ENCODE measurements around the gene MAD1L1. TPM values are rescaled to one million over a fixed set of nuclear protein-coding genes. Genes with fewer than 3 reads are reported as not detected.

Gene MAD1L1
- total RNA-seq, 1 donor from 2014 or later, result 112 TPM

DNA sequence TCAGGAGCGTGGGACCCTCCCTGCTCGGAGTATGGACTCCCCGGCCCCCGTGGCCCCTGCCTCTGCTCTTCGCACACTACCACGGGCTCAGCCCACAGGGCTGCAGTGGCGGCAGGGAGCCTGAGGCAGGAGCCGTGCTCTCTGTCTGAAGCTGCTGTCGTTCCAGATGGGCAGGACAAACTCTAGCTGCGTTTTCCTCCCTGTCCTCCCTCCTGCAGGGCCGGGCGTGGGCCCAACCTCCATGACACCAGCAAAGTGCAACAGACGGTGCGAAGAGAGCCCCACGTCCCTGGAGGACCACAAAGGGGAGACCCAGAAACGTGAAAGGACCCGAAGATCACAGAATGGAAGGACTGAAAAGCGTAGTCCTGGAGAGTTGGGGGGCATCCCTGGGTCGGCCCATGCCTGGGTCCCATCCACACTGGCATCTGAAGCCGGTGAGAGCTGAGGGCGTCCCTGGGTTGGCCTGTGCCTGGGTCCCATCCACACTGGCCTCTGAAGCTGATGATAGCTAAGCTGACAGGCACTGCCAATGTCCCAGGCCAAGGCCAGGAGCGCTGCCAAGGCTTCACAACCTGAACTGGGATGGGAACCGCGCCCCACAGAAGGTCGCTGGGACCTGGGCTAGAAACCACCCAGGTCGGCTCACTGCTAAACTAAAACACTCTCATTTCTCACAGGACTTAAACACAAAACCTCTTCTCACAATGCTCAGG, 267.0 kb downstream of the MAD1L1 start:
- intact Hi-C loops (cut with micrococcal nuclease), result no loop called here

GRCh38 chr7:1964913-1965578, 267.7 kb downstream of the MAD1L1 start:
- intact Hi-C loops (cut with micrococcal nuclease), result no loop called here

- intact Hi-C loops (cut with micrococcal nuclease), result no loop called here
These were observed 268.4 kb downstream of the MAD1L1 start for GRCh38 chr7:1964211-1964912.

DNA sequence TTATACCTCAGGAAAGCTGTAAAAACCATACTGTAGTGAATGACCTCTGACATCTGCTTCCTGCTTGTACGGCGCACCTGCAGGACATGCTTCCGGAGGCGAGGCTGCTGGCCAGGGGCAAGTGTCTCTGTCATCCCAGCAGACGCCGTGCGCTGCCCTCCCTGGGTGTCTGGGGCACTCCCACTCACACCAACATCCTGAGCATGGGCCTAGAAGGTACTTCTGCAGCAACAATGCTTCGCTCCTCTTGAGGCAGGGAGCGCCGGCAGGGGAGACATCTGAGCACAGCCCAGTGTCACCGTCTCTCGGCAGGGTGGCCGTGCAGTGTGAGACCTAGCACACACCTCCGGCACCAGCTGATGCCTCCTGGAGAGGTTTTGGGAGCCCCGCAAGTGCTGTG, 269.2 kb downstream of the MAD1L1 start:
- intact Hi-C loops (cut with micrococcal nuclease), result no loop called here

DNA sequence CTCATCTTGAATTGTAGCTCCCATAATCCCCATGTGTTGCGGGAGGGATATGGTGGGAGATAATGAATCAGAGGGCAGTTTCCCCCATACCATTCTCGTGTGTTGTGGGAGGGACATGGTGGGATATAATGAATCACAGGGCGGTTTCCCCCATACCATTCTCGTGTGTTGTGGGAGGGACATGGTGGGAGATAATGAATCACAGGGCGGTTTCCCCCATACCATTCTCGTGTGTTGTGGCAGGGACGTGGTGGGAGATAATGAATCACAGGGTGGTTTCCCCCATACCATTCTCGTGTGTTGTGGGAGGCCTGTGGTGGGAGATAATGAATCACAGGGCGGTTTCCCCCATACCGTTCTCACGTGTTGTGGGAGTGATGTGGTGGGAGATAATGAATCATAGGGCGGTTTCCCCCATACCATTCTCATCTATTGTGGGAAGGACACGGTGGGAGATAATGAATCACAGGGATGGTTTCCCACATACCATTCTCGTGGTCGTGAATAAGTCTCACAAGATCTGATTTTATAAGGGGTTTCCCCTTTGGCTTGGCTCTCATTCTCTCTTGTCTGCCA, 271.0 kb downstream of the MAD1L1 start:
- intact Hi-C loops (cut with micrococcal nuclease), result loop anchor here (1.0 kb wide), 1 partner anchor 21 kb away; no protein-coding TSS in a partner anchor

GRCh38 chr7:1959305-1959704, 273.4 kb downstream of the MAD1L1 start:
- intact Hi-C loops (cut with micrococcal nuclease), result no loop called here

- intact Hi-C loops (cut with micrococcal nuclease), result no loop called here
These were observed 275.1 kb downstream of the MAD1L1 start for GRCh38 chr7:1957471-1958225.

- intact Hi-C loops (cut with micrococcal nuclease), result no loop called here
These were observed 275.9 kb downstream of the MAD1L1 start for GRCh38 chr7:1956611-1957470.

DNA sequence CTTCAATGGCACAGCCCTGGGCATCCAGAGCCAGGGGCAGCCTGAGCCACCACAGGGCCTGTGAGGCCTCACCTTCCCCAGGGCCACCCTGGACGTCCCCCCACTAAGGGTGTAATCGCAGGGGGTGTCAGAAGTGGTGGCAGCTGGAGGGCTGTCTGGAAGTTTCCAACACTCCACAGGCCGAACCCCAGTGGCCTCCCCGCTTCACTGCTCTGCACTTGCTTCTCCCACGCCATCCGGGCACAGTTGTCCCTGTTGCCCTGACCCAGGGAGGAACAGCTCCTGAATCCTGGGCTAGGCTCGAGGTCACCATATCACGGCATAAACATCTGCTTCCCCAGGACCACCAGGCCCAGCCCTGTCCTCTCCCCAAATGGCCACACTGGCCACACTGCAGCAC, 276.6 kb downstream of the MAD1L1 start:
- intact Hi-C loops (cut with micrococcal nuclease), result no loop called here

DNA sequence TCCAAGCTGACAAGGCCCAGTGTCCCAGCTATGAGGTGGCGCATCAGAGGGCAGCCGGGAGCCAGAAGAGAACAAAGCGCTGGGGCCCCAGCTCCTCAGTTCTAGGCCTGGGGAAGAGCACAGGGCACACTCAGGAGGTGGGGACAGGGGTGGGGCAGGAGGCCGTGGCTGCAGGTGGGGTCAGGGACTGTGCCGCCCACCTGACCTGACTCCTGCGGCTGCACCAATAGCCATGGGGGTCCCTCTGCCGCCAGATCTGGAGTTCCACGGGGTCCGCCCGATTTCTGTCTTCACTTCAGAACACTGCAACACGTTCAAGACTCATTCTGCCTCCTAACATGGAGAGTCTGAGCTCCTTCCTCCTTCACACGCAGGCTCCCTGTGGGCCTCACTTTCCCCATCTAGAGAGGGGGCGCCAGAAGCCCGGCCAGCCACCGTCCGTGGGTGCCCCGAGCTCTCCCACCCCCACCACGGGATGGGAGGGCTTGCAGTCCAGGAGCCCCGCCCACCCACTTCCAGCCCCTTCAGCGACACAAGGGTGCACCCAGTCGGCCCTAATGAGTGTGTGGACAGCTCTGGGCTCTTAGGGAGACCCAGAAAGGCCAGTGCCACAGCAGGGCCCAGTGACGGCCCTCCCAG, 278.3 kb downstream of the MAD1L1 start:
- intact Hi-C loops (cut with micrococcal nuclease), result no loop called here

GRCh38 chr7:1953199-1954190, 279.2 kb downstream of the MAD1L1 start:
- intact Hi-C loops (cut with micrococcal nuclease), result no loop called here

DNA sequence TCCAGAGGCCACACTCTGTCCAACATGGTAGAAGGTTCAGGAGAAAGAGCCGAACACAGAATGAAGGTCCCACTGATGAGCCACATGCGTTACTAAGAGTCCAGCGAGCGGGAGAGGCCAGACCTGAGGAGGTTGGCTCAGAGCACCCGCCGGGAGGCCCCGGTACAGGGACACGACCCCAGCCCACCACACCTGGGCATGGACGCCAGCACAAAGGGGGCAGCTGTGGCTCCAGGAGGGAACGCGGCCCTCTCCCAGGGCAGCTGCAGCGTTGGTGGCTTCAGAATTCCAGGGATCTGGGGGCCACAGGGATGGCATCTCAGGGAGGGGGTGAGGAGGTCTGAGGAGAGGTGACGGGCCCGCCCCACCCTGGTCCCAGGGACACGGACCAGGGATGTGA, 280.0 kb downstream of the MAD1L1 start:
- intact Hi-C loops (cut with micrococcal nuclease), result no loop called here

DNA sequence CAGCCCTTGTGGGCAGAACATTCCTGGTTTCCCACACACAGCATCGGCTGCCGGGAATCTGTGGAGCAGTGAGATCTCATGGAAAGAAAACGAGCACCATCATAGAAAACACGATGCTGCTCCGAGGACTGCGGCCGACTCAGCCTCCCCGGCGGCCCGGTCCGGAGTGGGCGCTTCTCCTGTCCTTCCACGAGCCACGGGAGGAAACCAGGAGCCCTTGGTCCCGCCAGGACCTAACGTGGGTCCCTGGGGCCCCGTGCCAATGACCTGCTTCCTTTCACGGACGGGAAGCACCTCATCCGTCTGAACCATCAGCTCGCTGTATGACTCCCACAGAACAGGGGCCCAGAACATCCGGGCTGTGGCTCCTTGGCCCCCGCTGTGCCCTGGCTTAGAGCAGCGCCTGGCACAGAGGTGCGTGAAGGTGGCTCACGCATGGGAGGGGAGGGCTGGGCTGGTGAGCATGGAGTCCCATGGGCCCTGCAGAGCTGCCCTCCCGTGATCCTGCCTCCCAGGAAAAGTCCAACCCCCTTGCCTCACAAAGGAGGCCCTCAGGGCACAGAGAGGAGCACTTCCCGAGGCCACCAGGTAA, 280.5 kb downstream of the MAD1L1 start:
- intact Hi-C loops (cut with micrococcal nuclease), result no loop called here

DNA sequence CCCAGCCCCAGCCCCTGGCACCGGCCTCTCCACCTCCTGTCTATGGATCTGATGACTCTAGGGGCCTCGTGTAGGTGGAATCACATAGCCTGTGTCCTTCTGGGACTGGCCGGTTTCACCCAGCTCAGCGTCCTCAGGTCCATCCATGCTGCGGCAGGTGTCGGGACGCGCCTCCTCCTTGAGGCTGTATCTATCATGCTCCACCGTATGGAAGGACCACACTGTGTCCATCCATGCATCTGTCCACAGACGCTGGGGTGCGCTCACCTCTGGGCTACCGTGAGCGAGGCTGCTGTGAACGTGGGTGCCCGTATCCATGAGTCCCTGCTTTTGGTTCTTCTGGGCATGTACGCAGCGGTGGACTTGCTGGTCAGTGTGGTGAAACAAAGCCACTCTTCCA, 281.1 kb downstream of the MAD1L1 start:
- intact Hi-C loops (cut with micrococcal nuclease), result loop anchor here (1.0 kb wide), 1 partner anchor 11 kb away; no protein-coding TSS in a partner anchor

DNA sequence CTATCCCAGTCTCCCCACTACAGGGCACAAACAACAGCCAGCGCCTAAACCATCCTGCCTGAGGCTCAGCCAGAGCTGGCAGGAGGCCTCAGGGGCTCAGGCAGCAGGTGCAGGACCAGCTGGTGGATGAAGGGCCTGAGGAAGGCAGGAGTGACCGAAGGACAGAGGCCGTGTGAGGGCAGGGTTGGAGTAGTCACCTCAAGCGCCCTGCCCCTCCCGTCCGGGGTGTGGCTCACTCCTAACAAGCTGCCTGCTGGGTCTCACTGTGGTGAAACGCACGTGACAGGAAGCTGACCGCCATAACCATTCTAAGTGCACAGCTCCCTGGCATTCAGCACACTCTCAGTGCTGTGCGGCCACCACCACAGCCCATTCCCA, 281.6 kb downstream of the MAD1L1 start:
- intact Hi-C loops (cut with micrococcal nuclease), result loop anchor here (1.0 kb wide), 1 partner anchor 11 kb away; no protein-coding TSS in a partner anchor

DNA sequence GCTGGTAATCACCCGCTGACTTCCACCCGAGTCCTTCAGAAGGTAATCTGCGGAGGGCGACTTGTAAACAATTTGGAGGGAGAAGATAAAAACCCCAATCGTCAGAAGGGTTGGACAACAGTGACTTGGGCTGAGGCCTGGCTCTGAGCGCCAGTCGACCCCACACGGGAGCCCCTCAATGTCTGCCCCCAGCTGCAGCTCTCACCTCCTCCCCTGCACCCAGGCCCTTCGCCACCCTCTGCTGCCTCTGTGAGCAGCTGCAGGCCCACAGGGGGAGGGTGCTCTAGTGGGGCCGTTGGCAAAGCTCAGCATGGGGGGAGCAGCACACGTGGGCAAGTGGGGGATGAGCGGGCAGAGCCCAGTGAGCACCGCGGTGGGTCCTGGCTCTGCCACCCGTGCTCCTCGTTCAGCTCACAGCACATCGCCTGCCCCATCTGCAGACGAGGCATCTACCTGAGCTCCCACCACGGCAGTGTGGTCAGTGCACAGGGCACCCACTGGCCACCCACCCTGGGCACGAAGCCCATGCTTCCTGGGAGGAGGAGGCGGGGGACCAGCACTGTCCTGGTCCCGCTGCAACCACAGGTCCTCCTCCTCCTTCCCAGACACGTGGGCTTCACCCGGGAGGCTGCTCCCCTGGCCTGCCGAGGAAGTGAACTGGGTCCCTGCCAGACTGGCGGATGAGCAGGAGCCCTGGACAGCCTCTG, 282.1 kb downstream of the MAD1L1 start:
- intact Hi-C loops (cut with micrococcal nuclease), result loop anchor here (1.0 kb wide), 1 partner anchor 10 kb away; no protein-coding TSS in a partner anchor

DNA sequence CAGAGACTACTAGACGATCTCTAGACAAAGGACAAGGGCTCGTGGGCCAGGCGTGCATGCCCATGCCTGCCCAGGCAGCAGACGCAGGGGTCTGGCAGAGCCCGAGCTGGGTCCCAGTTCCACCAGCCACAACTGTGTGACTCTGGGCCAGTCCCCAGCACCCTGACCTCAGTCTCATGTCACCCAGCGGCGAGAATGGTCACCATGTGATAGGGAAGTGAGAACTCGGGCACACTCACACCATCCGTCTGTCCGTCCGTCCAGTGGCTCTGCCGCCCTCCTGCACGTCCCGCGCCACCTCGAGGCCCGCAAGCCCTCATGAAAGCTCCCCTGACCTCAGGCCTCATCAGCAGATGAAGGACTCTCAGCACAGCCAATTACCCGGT, 282.7 kb downstream of the MAD1L1 start:
- intact Hi-C loops (cut with micrococcal nuclease), result no loop called here

All from T-helper 1 cell treated with Interleukin-12 subunit alpha and Interleukin-12 subunit beta and Interleukin-4 antibody, amounts not matched to agents 30 ng/mL and 1 ng/mL, for 36 hours (primary cell).